Stimulated activated memory B cell treated with anti-CD40 and anti-IgM and Interleukin-4, amounts not matched to agents 10 μg/mL and 1 μg/mL and 100 μg/mL, for 72 hours (primary cell): ENCODE data around the gene ME3.

Experiments used
- ATAC-seq: fragments of 150-1000 bp; cut with Tn5 transposase; 2 replicates; pipeline ENCODE4 v1.10.0; 2021
- H3K27ac Mint-ChIP-seq: one replicate; pipeline ENCODE4 v1.8.0; 2022; ENCODE audit warnings: mild to moderate bottlenecking, mixed read lengths
- H3K27me3 Mint-ChIP-seq: one replicate; pipeline ENCODE4 v1.8.0; 2022; ENCODE audit warnings: mixed read lengths
- H3K36me3 Mint-ChIP-seq: one replicate; pipeline ENCODE4 v1.8.0; 2022; ENCODE audit warnings: mixed read lengths
- H3K4me1 Mint-ChIP-seq: one replicate; pipeline ENCODE4 v1.8.0; 2022; ENCODE audit warnings: mixed read lengths
- H3K4me3 Mint-ChIP-seq: one replicate; pipeline ENCODE4 v1.8.0; 2022; ENCODE audit warnings: mild to moderate bottlenecking, moderate library complexity, mixed read lengths
- H3K9me3 Mint-ChIP-seq: one replicate; pipeline ENCODE4 v1.8.0; 2022; ENCODE audit warnings: mixed read lengths

The ME3 gene

GRCh38 chr11:86483940-86484794, 188.2 kb downstream of the ME3 start:
- ATAC-seq = no peak
- no peaks in the 10 kb centered on the region for H3K27me3 Mint-ChIP-seq
- H3K27ac Mint-ChIP-seq = no peak overlapping the region
- H3K36me3 Mint-ChIP-seq = no peaks in the 10 kb centered on the region
- H3K9me3 Mint-ChIP-seq = no peaks in the 10 kb centered on the region
- no peaks in the 10 kb centered on the region for H3K4me1 Mint-ChIP-seq
- no peak overlapping the region for H3K4me3 Mint-ChIP-seq

GRCh38 chr11:86483610-86483939, 188.8 kb downstream of the ME3 start:
- Mint-ChIP-seq H3K27ac (no peak overlapping the region), H3K4me3 (no peak overlapping the region), H3K27me3 (no peaks in the 10 kb centered on the region), H3K9me3 (no peaks in the 10 kb centered on the region), H3K4me1 (no peaks in the 10 kb centered on the region), H3K36me3 (no peaks in the 10 kb centered on the region)
- no peak for ATAC-seq

GRCh38 chr11:86482692-86483091, 189.7 kb downstream of the ME3 start:
- Mint-ChIP-seq H3K9me3 (no peaks in the 10 kb centered on the region), H3K4me1 (no peaks in the 10 kb centered on the region), H3K4me3 (no peak overlapping the region), H3K36me3 (no peaks in the 10 kb centered on the region), H3K27ac (no peak overlapping the region), H3K27me3 (no peaks in the 10 kb centered on the region)
- no peak for ATAC-seq

- H3K27ac Mint-ChIP-seq = no peak overlapping the region
- no peaks in the 10 kb centered on the region for H3K9me3 Mint-ChIP-seq
- H3K27me3 Mint-ChIP-seq = no peaks in the 10 kb centered on the region
- no peaks in the 10 kb centered on the region for H3K4me1 Mint-ChIP-seq
- H3K4me3 Mint-ChIP-seq = no peak overlapping the region
- ATAC-seq = peak; percentile 44
- no peaks in the 10 kb centered on the region for H3K36me3 Mint-ChIP-seq
Measured at GRCh38 chr11:86481399-86481798, 191.0 kb downstream of the ME3 start.

GRCh38 chr11:86478348-86478747, 194.1 kb downstream of the ME3 start:
- no peak for ATAC-seq
- no peaks in the 10 kb centered on the region for H3K9me3 Mint-ChIP-seq
- H3K4me1 Mint-ChIP-seq = no peaks in the 10 kb centered on the region
- no peaks in the 10 kb centered on the region for H3K36me3 Mint-ChIP-seq
- H3K27me3 Mint-ChIP-seq = no peaks in the 10 kb centered on the region
- no peak overlapping the region for H3K27ac Mint-ChIP-seq
- H3K4me3 Mint-ChIP-seq = no peak overlapping the region

GRCh38 chr11:86477495-86478155, 194.8 kb downstream of the ME3 start:
- H3K27ac Mint-ChIP-seq = no peak overlapping the region
- H3K9me3 Mint-ChIP-seq = no peaks in the 10 kb centered on the region
- H3K36me3 Mint-ChIP-seq = no peaks in the 10 kb centered on the region
- no peak for ATAC-seq
- H3K27me3 Mint-ChIP-seq = peaks cover 7% of the 10 kb centered on the region
- H3K4me1 Mint-ChIP-seq = no peaks in the 10 kb centered on the region
- H3K4me3 Mint-ChIP-seq = no peak overlapping the region

- no peak for ATAC-seq
- H3K9me3 Mint-ChIP-seq = no peaks in the 10 kb centered on the region
- H3K36me3 Mint-ChIP-seq = no peaks in the 10 kb centered on the region
- H3K4me1 Mint-ChIP-seq = no peaks in the 10 kb centered on the region
- peaks cover 20% of the 10 kb centered on the region for H3K27me3 Mint-ChIP-seq
- H3K4me3 Mint-ChIP-seq = no peak overlapping the region
- no peak overlapping the region for H3K27ac Mint-ChIP-seq
Measured at GRCh38 chr11:86476109-86476861, 196.1 kb downstream of the ME3 start.

GRCh38 chr11:86475027-86475426, 197.4 kb downstream of the ME3 start:
- no peak for ATAC-seq
- Mint-ChIP-seq H3K9me3 (no peaks in the 10 kb centered on the region), H3K36me3 (no peaks in the 10 kb centered on the region), H3K4me1 (no peaks in the 10 kb centered on the region), H3K27ac (no peak overlapping the region), H3K4me3 (no peak overlapping the region), H3K27me3 (peaks cover 20% of the 10 kb centered on the region)

GRCh38 chr11:86473991-86474833, 198.2 kb downstream of the ME3 start:
- H3K9me3 Mint-ChIP-seq = no peaks in the 10 kb centered on the region
- H3K27ac Mint-ChIP-seq = no peak overlapping the region
- no peak overlapping the region for H3K4me3 Mint-ChIP-seq
- H3K27me3 Mint-ChIP-seq = peaks cover 20% of the 10 kb centered on the region
- no peaks in the 10 kb centered on the region for H3K36me3 Mint-ChIP-seq
- no peak for ATAC-seq
- no peaks in the 10 kb centered on the region for H3K4me1 Mint-ChIP-seq

GRCh38 chr11:86469491-86470388, 202.7 kb downstream of the ME3 start:
- H3K4me3 Mint-ChIP-seq = no peak overlapping the region

GRCh38 chr11:86468169-86468568, 204.2 kb downstream of the ME3 start:
- ATAC-seq = no peak
- Mint-ChIP-seq H3K4me1 (no peaks in the 10 kb centered on the region), H3K9me3 (peaks cover 2% of the 10 kb centered on the region), H3K36me3 (no peaks in the 10 kb centered on the region), H3K4me3 (no peak overlapping the region), H3K27me3 (peaks cover 19% of the 10 kb centered on the region), H3K27ac (no peak overlapping the region)

More at GRCh38 chr11:86469491-86470388, 202.7 kb downstream of the ME3 start:
- no peaks in the 10 kb centered on the region for H3K4me1 Mint-ChIP-seq
- peaks cover 20% of the 10 kb centered on the region for H3K27me3 Mint-ChIP-seq
- no peaks in the 10 kb centered on the region for H3K36me3 Mint-ChIP-seq
- ATAC-seq = peak; percentile 10
- no peak overlapping the region for H3K27ac Mint-ChIP-seq
- H3K9me3 Mint-ChIP-seq = peaks cover 2% of the 10 kb centered on the region

- Mint-ChIP-seq H3K9me3 (peaks cover 2% of the 10 kb centered on the region), H3K36me3 (no peaks in the 10 kb centered on the region), H3K4me3 (no peak overlapping the region), H3K27ac (no peak overlapping the region), H3K4me1 (no peaks in the 10 kb centered on the region), H3K27me3 (no peaks in the 10 kb centered on the region)
- no peak for ATAC-seq
Measured at GRCh38 chr11:86464509-86465221, 207.8 kb downstream of the ME3 start.

GRCh38 chr11:86463955-86464354, 208.5 kb downstream of the ME3 start:
- Mint-ChIP-seq H3K9me3 (peaks cover 2% of the 10 kb centered on the region), H3K36me3 (no peaks in the 10 kb centered on the region), H3K27ac (no peak overlapping the region), H3K27me3 (no peaks in the 10 kb centered on the region), H3K4me1 (no peaks in the 10 kb centered on the region), H3K4me3 (no peak overlapping the region)
- ATAC-seq = no peak

- H3K27ac Mint-ChIP-seq = no peak overlapping the region
- no peak overlapping the region for H3K4me3 Mint-ChIP-seq
- ATAC-seq = no peak
- peaks cover 2% of the 10 kb centered on the region for H3K9me3 Mint-ChIP-seq
- no peaks in the 10 kb centered on the region for H3K4me1 Mint-ChIP-seq
- no peaks in the 10 kb centered on the region for H3K27me3 Mint-ChIP-seq
- no peaks in the 10 kb centered on the region for H3K36me3 Mint-ChIP-seq
Measured at GRCh38 chr11:86463120-86463519, 209.3 kb downstream of the ME3 start.
